Epithelial cell of esophagus (primary cell): ENCODE measurements around the gene RERE.
"Not testable (repeated sequence)": the region's sequence is repeated elsewhere in the genome, so short reads cannot be mapped to it uniquely, and the experiment has no call there.

ENCODE experiments used
- DNase-seq: peaks from one replicate; pipeline ENCODE4 v3.0.0; 2010; ENCODE audit warnings: low read depth
- H3K4me3 ChIP-seq: 2 replicates; pipeline ENCODE4 v1.5.1; 2011; ENCODE audit warnings: mild to moderate bottlenecking, low read length, control low read depth
- CTCF ChIP-seq: IDR thresholded peaks from 2 replicates; pipeline ENCODE4 v1.5.1; 2011; ENCODE audit warnings: low read depth, mild to moderate bottlenecking, low read length, control low read depth, inconsistent platforms; ENCODE audit not compliant: insufficient read depth; ENCODE audit errors: missing control alignments

Gene RERE

GRCh38 chr1:8841395-8841794 is 24.0 kb upstream of the RERE start:
- TF ChIP-seq CTCF, result no peak
- H3K4me3 ChIP-seq, result no peak overlapping the region

GRCh38 chr1:8839990-8840389 is 22.6 kb upstream of the RERE start:
- H3K4me3 ChIP-seq, result no peak overlapping the region
- no peak for DNase-seq
- no peak for TF ChIP-seq CTCF

More at GRCh38 chr1:8841395-8841794, 24.0 kb upstream of the RERE start:
- DNase-seq, result no peak

- no peak overlapping the region for H3K4me3 ChIP-seq
- no peak for DNase-seq
- TF ChIP-seq CTCF, result no peak
These were observed 18.7 kb upstream of the RERE start for GRCh38 chr1:8835941-8836643.

GRCh38 chr1:8831340-8831739 is 13.9 kb upstream of the RERE start:
- no peak overlapping the region for H3K4me3 ChIP-seq
- no peak for DNase-seq
- peak; percentile 31 for TF ChIP-seq CTCF

GRCh38 chr1:8830732-8831131 is 13.3 kb upstream of the RERE start:
- H3K4me3 ChIP-seq, DNase-seq: not testable (repeated sequence)

- no peak overlapping the region for H3K4me3 ChIP-seq
- TF ChIP-seq CTCF, result no peak
- no peak for DNase-seq
These were observed 8.6 kb upstream of the RERE start for GRCh38 chr1:8825985-8826481.

- H3K4me3 ChIP-seq, result no peak overlapping the region
- TF ChIP-seq CTCF, result no peak
- no peak for DNase-seq
These were observed 5.8 kb upstream of the RERE start for GRCh38 chr1:8823295-8823664.
